Lower leg skin (tissue), 4 donors: ENCODE results near the gene AADACL3. TPM values are rescaled to one million over a fixed set of nuclear protein-coding genes. Genes with fewer than 3 reads are reported as not detected.

ENCODE experiments used
- DNase-seq, 2 donors: peaks; one replicate each; pipeline ENCODE4 v3.0.0-alpha.2; 2019; ENCODE audit warnings: low spot score in 2 of 2
- H3K4me3 ChIP-seq: fragments of 200-600 bp; sonication (generic); 2 replicates; pipeline ENCODE4 v1.5.1; 2017; ENCODE audit warnings: mild to moderate bottlenecking, low read depth; ENCODE audit not compliant: poor library complexity, severe bottlenecking
- POLR2A ChIP-seq, 2 donors: fragments of 450-650 bp; IDR thresholded peaks; one replicate each; pipeline ENCODE4 v1.6.1; 2016 to 2017; ENCODE audit warnings: antibody characterized with exemption in 2 of 2, mild to moderate bottlenecking in 1 of 2, moderate library complexity in 1 of 2
- WGBS, 2 donors: methylation state at CpG; one replicate each; pipeline ENCODE4 v1.1.5; 2018; 5-methylcytosine and 5-hydroxymethylcytosine counted together
- intact Hi-C: fragments of 100-400 bp; cut with DNase I; formaldehyde crosslinking; loops from one replicate; pipeline ENCODE4 v1.15.0; 2023; ENCODE audit warnings: low total_unique reads
- total RNA-seq, 4 donors: library from RNA; depleted of rRNA; stranded (reverse); fragments of >200 nt; gene quantifications; one replicate each; pipeline ENCODE4 v1.1.0, GENCODE V29; 2016
- TF ChIP-seq, protein P1 (sequence below), 3 donors: fragments of 450-650 bp; IDR thresholded peaks; one replicate each; pipeline ENCODE4 v1.5.1; 2016; ENCODE audit warnings: antibody characterized with exemption in 3 of 3, mild to moderate bottlenecking in 3 of 3, moderate library complexity in 2 of 3

AADACL3 gene
- total RNA-seq, 4 donors from 2014 or later: 1.1 to 54.6 (median 27.2) TPM

DNA sequence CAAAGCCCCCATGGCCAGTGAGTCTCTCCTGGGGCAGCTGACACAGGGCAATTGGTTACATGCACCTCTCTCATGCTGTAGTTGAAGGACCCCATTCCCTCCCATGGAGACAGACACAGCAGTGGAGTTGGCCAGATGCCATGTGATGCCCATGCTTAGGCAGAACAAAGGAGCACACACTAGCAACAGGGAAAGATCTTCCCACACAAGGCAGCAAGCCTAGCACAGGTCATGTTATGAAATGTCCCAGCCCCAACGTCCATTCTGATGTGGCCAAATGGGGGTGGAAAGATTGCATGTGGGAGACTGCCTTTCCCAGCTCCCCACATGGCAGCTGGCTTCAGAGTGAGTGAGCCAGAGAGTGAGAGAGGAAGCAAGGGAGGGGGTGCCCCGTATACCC is 37.6 kb upstream of the AADACL3 start:
- intact Hi-C loops: no loop called here
- 40 to 41% methylated on average over 2 of the region's 2 CpGs for WGBS, 2 donors
- no peak for DNase-seq
- H3K4me3 ChIP-seq: no peak overlapping the region
- TF ChIP-seq POLR2A (IDR thresholded peaks at IDR 0.05): no peak
- TF ChIP-seq, protein P1, sequence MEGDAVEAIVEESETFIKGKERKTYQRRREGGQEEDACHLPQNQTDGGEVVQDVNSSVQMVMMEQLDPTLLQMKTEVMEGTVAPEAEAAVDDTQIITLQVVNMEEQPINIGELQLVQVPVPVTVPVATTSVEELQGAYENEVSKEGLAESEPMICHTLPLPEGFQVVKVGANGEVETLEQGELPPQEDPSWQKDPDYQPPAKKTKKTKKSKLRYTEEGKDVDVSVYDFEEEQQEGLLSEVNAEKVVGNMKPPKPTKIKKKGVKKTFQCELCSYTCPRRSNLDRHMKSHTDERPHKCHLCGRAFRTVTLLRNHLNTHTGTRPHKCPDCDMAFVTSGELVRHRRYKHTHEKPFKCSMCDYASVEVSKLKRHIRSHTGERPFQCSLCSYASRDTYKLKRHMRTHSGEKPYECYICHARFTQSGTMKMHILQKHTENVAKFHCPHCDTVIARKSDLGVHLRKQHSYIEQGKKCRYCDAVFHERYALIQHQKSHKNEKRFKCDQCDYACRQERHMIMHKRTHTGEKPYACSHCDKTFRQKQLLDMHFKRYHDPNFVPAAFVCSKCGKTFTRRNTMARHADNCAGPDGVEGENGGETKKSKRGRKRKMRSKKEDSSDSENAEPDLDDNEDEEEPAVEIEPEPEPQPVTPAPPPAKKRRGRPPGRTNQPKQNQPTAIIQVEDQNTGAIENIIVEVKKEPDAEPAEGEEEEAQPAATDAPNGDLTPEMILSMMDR (IDR thresholded peaks at IDR 0.05): no peak

DNA sequence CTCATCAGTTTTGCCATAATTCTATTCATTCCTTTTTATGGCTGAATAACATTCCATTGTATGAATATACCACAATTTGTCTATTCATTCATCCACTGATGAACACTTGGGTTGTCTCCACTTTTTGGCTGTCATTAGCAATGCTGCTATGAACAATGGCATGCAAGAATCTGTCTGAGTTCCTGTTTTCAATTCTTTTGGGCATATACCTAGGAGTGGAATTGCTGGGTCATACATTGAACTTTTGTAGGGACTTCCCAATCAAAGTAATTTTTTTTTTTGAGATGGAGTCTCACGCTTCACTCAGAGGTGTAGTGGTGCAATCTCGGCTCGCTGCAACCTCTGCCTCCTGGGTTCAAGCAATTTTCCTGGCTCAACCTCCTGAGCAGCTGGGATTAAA is 37.1 kb upstream of the AADACL3 start:
- intact Hi-C loops: no loop called here
- 88 to 91% methylated on average over 3 of the region's 3 CpGs for WGBS, 2 donors
- no peak for DNase-seq

DNA sequence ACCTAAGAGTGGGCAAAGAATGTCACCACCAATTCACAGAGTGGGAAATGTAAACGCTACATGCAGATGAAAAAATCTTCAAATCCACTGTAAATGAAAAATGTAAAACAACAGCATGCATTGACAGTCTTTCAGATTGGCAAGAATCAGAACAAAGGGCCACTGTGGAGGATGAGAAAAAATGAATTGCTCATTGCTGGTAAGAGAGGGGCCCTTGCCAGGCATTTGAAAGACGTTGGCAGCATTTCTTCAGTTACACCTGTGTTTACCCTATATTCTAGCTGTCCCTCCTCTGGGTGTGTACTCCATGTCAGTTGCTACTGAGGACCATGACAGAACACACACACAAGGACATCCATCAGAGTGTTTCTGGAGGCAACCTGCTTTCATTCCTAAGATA is 25.8 kb upstream of the AADACL3 start:
- intact Hi-C loops: no loop called here
- no peak overlapping the region for H3K4me3 ChIP-seq
- DNase-seq: no peak
- no peak for TF ChIP-seq POLR2A (IDR thresholded peaks at IDR 0.05)
- TF ChIP-seq, protein P1 (IDR thresholded peaks at IDR 0.05): no peak
- WGBS, 2 donors: 43 to 47% methylated on average over 2 of the region's 2 CpGs

More for the DNA sequence above, 37.1 kb upstream of the AADACL3 start:
- TF ChIP-seq POLR2A (IDR thresholded peaks at IDR 0.05): no peak
- TF ChIP-seq, protein P1 (IDR thresholded peaks at IDR 0.05): no peak
- no peak overlapping the region for H3K4me3 ChIP-seq

DNA sequence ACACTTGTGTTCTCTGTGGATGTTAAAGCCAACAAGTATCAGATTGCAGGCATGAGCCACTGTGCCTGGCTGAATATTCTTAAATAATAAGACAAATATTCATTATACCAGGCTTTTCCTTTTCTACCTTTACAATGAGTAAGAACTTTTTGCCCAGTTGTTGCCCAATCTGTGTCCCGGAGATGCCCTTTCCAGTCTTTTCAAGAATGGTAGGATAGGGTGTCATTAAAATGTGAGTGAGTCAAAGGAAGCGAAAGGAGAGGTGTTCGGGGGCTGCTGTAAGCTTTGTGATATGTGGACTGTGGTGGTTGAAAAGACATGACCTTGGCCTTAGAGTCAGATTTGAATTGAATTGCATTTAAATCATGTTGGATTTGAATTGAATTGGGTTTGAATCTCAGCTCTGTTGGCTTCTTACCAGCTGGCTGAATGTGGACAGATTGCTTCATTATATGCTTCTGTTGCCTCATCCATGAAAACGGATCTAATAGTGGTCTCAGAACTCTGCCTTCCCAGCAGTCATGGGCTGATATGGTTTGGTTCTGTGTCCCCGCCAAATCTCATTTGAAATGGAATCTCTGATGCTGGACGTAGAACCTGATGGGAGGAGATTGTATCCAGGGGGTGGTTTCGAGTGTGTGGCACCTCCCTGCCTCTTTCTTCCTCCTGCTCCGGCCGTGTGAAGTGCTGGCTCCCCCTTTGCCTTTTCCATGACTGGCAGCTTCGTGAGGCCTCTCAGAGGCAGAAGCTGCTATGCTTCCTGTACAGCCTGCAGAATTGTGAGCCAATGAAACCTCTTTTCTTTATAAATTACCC is 22.7 kb upstream of the AADACL3 start:
- H3K4me3 ChIP-seq: no peak overlapping the region
- 62 to 65% methylated on average over 10 of the region's 10 CpGs for WGBS, 2 donors
- no peak for TF ChIP-seq POLR2A (IDR thresholded peaks at IDR 0.05)
- intact Hi-C loops: no loop called here
- DNase-seq: no peak

DNA sequence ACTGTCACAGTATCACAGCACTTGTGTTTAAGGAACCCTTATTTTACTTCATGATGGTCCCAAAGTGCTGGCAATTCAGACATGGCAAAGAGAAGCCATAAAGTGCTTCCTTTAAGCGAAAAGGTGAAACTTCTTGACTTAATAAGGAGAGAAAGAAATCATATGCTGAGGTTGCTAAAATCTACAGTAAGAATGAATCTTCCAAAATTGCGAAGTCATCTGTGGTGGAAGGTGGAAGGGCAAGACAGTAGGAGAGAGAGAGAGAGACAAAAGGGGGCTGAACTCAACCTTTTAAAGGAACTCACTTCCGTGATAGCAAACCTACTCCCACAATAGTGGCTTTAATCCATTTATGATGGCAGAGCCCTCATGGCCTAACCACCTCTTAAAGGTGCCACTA is 19.3 kb upstream of the AADACL3 start:
- no peak overlapping the region for H3K4me3 ChIP-seq
- DNase-seq: no peak
- intact Hi-C loops: no loop called here
- WGBS, 2 donors: 83 to 88% methylated on average over 3 of the region's 3 CpGs
- TF ChIP-seq POLR2A (IDR thresholded peaks at IDR 0.05): no peak
- TF ChIP-seq, protein P1 (IDR thresholded peaks at IDR 0.05): no peak

DNA sequence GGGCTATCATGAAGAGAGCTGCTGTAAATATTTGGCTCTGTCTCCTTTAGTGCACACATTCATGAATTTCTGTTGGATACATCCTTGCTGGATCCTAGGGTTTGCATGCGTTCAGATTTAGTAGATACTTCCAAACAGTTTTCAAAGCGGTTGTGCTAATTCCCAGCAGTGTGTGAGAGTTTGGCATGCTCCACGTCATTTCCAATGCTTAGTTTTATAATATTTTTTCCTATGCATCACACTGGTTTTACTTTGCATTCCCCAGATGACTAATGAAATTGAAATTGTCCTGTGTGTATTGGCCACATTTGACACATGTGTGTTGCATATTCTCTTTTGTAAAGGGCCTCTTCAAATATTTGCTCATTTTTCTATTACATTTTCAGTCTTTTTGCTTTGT is 18.5 kb upstream of the AADACL3 start:
- no peak for DNase-seq
- TF ChIP-seq, protein P1 (IDR thresholded peaks at IDR 0.05): no peak
- TF ChIP-seq POLR2A (IDR thresholded peaks at IDR 0.05): no peak
- WGBS, 2 donors: 67 to 68% methylated on average over 3 of the region's 3 CpGs
- intact Hi-C loops: no loop called here
- no peak overlapping the region for H3K4me3 ChIP-seq
